Spinal cord (tissue), 10 donors: ENCODE data around the gene SLC35D3. TPM values are rescaled to one million over a fixed set of nuclear protein-coding genes. Genes with fewer than 3 reads are reported as not detected.
"Not testable (repeated sequence)": the region's sequence is repeated elsewhere in the genome, so short reads cannot be mapped to it uniquely, and the experiment has no call there.

Experiments
- DNase-seq, 6 donors: peaks; one replicate each; pipeline versions ENCODE4 v3.0.0 to v3.0.0-alpha.2; 2013 to 2015; ENCODE audit warnings: low spot score in 6 of 6, low read depth in 4 of 6
- H3K27ac ChIP-seq: one replicate; pipeline ENCODE4 v1.5.1; 2013; ENCODE audit warnings: low read depth, low read length, control low read depth
- H3K27me3 ChIP-seq: one replicate; pipeline ENCODE4 v1.6.1; 2013; ENCODE audit warnings: low read length; ENCODE audit not compliant: control insufficient read depth, insufficient read depth
- H3K36me3 ChIP-seq: one replicate; pipeline ENCODE4 v1.6.1; 2013; ENCODE audit warnings: low read length; ENCODE audit not compliant: control insufficient read depth, insufficient read depth
- H3K4me1 ChIP-seq: one replicate; pipeline ENCODE4 v1.6.1; 2013; ENCODE audit warnings: low read length; ENCODE audit not compliant: control insufficient read depth, insufficient read depth
- H3K4me3 ChIP-seq: one replicate; pipeline ENCODE4 v1.5.1; 2013; ENCODE audit warnings: low read depth, low read length, control low read depth
- H3K9me3 ChIP-seq: one replicate; pipeline ENCODE4 v1.6.1; 2013; ENCODE audit warnings: low read length; ENCODE audit not compliant: control insufficient read depth, insufficient read depth
- WGBS: methylation state at CpG from one replicate; pipeline ENCODE4 v1.1.5; 2013; ENCODE audit warnings: missing lambda C conversion rate; ENCODE audit not compliant: insufficient coverage; 5-methylcytosine and 5-hydroxymethylcytosine counted together
- polyA plus RNA-seq, 2 donors: library from polyadenylated mRNA; unstranded; fragments of 120-200 nt; gene quantifications; one replicate each; pipeline ENCODE4 v1.2.1, GENCODE V29; 2013; ENCODE audit not compliant: insufficient read length in 2 of 2
- small RNA-seq: library from RNA; depleted of rRNA; stranded (forward); fragments of <200 nt; gene quantifications from one replicate; pipeline ENCODE3, GENCODE V24; 2014; ENCODE audit warnings: low replicate concordance
- total RNA-seq, 2 donors: library from RNA; depleted of rRNA in 1 of 2; stranded (reverse); fragments of 120-200 nt in 1 of 2; fragments of >200 nt in 1 of 2; gene quantifications; one replicate each; pipeline versions ENCODE4 v1.2.3 to v1.2.4, GENCODE V29; 2013 to 2014
- donor health status: healthy.

The SLC35D3 gene
- total and polyA plus RNA-seq, 4 donors = 0.33 to 0.99 (median 0.62) TPM

DNA sequence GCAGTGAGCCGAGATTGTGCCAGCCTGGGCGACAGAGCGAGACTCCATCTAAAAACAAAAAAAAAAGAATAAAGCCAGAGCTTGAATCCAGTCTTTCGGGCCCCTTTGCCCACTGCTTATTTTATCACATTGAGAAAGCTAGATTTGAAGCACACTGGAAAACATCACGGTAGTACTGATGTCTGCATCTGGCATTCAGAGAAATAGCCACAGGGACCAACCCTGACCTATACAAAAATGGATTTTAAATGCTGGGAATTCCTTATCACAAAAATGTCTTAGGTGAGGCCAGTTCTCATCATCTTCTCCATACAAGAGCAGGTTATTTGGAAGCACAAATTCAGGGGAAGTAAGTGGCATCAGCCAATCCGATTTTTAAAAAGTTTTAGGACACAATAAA is 49.5 kb downstream of the SLC35D3 start:
- no peaks in the 10 kb centered on the region for H3K27me3 ChIP-seq
- H3K36me3 ChIP-seq = no peaks in the 10 kb centered on the region
- H3K9me3 ChIP-seq = no peaks in the 10 kb centered on the region
- H3K27ac ChIP-seq = no peak overlapping the region
- H3K4me1 ChIP-seq = no peaks in the 10 kb centered on the region
- no peak overlapping the region for H3K4me3 ChIP-seq
- no peak for DNase-seq
- 100% methylated on average over 2 of the region's 6 CpGs for WGBS

DNA sequence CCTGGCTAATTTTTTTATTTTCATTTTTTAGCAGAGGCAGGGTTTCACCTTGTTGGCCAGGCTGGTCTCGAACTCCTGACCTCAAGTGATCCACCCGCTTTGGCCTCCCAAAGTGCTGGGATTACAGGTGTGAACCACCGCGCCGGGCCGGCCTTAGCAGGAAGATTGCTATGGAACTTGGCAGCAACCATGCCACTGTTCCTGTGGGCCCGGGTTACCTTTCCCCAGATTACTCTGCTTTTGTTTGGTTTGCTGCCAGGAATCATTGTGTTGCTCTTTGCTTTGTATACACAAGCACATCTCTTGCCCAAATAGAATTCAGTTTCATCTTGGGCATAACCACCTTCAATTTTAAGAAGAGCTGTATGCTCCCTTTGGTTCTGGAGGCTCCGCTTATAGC is 51.7 kb downstream of the SLC35D3 start:
- not testable (repeated sequence) for DNase-seq, H3K4me3 ChIP-seq, H3K27me3 ChIP-seq, H3K27ac ChIP-seq, H3K36me3 ChIP-seq, H3K4me1 ChIP-seq, H3K9me3 ChIP-seq
- 94% methylated on average over 8 of the region's 8 CpGs for WGBS

Small RNAs within 50 kb of the gene (small RNA-seq; reads per million reads assigned to genes)
- gene RF00019 = not detected
- gene RPL35AP3 = not detected

Other genes with a start within 250 kb of the SLC35D3 start
- 10 to 100 TPM in 1 of 2 donors, 1 to 10 TPM in 1; 8.5 to 26.9 TPM for gene MAP3K5, start 129.8 kb upstream of the SLC35D3 start, total RNA-seq
- 10 to 100 TPM in 1 of 2 donors, 1 to 10 TPM in 1; 8.5 to 10.9 TPM for gene MAP3K5, start 129.8 kb upstream of the SLC35D3 start, polyA plus RNA-seq
- gene PEX7, start 99.7 kb upstream of the SLC35D3 start, total RNA-seq = 10 to 100 TPM in 1 of 2 donors, 1 to 10 TPM in 1; 8.3 to 10.4 TPM
- 1 to 10 TPM; 8.3 to 9.3 TPM for gene PEX7, start 99.7 kb upstream of the SLC35D3 start, polyA plus RNA-seq
- gene IL20RA, start 122.7 kb downstream of the SLC35D3 start, total RNA-seq = 1 to 10 TPM in 1 of 2 donors, under 1 TPM in 1; 0.99 to 1.3 TPM
- gene IL20RA, start 122.7 kb downstream of the SLC35D3 start, polyA plus RNA-seq = 1 to 10 TPM; 1.1 to 1.7 TPM